Right lobe of liver (tissue), 4 donors: ENCODE results near the gene SMPD3.

Source experiments
- CTCF ChIP-seq, 4 donors: fragments of 200-600 bp in 3 of 4; fragments of 450-650 bp in 1 of 4; IDR thresholded peaks; one replicate each; pipeline versions ENCODE4 v1.5.1 to v1.8.0; 2016 to 2022; ENCODE audit warnings: antibody characterized with exemption in 4 of 4, mild to moderate bottlenecking in 2 of 4
- POLR2A ChIP-seq: fragments of 450-650 bp; IDR thresholded peaks from one replicate; pipeline ENCODE4 v1.6.1; 2017; ENCODE audit warnings: antibody characterized with exemption, mild to moderate bottlenecking
- donor health status: DM: no; HTN: no; CAD: no.
- donor health status: DM: no; HTN: no; CAD: no.
- donor health status: DM: no; HTN: yes; CAD: no.

DNA sequence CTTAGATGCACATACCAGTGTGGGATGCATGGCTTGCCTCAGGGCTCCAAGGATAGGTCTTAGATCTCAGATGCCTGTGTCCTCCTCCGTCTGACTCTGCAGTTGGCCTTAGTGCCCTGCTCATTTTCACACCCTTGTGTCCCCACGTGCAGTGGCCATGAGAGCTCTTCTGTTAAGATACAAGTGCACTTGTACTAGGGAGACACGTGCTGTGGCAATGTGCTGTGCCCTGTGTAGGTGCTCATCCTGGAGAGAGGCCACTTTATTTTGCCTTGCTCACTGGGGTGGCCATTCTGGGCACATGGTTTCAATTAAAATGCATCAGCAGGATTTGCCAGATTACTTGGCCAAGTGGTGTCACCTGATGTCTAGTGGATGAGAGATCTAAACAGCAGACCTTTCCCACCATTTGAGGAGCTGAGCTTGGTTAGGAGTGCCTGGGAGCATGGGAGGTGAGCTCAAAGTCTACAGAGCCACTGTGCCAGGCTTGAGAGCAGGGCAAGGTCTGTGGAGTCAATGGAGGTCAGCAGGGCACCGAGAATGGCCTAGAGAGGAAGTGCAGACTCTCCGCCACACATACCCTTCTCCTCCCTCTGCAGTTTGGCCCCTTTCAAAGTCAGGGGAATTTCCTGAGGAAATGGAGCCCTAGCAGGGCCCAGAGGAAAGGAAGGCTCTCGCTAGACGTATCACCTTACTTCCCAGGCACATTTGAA is 25.2 kb upstream of the SMPD3 start:
- no peak for TF ChIP-seq CTCF (IDR thresholded peaks at IDR 0.05)
- no peak for TF ChIP-seq POLR2A
